ENCODE measurements around the gene PARD3.

PARD3 gene

GRCh38 chr10:34232481-34232880 is 582.6 kb downstream of the PARD3 start:
- Histone ChIP-seq H4K20me1 (ENCODE audit: control insufficient read depth, insufficient read depth, low read depth, low read length) (no peaks in the 10 kb centered on the region), H3K4me3 (ENCODE audit: low read length) (no peak overlapping the region), H3K79me2 (ENCODE audit: control insufficient read depth, low read length) (no peaks in the 10 kb centered on the region), H3K36me3 (ENCODE audit: control insufficient read depth, low read length) (no peaks in the 10 kb centered on the region), H3F3A (ENCODE audit: control insufficient read depth, insufficient read depth) (no peaks in the 10 kb centered on the region), H3K27me3 (ENCODE audit: control insufficient read depth, low read length) (no peaks in the 10 kb centered on the region; the same call in 1 of the 2 replicates), H3K27ac (ENCODE audit: low read depth, low read length) (no peak overlapping the region), H3K9me3 (ENCODE audit: control insufficient read depth, insufficient read depth, low read length) (no peaks in the 10 kb centered on the region), H3K4me1 (ENCODE audit: control insufficient read depth, low read length) (no peaks in the 10 kb centered on the region), H3K9me2 (replicated peaks; ENCODE audit: control insufficient read depth, low read length) (no peaks in the 10 kb centered on the region), H3K4me2 (ENCODE audit: low read length) (no peak overlapping the region)
- no peak for TF ChIP-seq EZH2phosphoT487 (IDR thresholded peaks at IDR 0.05; ENCODE audit: borderline replicate concordance, low read length)

- Histone ChIP-seq H3K9me3 (ENCODE audit: control insufficient read depth, insufficient read depth, low read length) (no peaks in the 10 kb centered on the region), H3K4me1 (ENCODE audit: control insufficient read depth, low read length) (no peaks in the 10 kb centered on the region), H3K27me3 (ENCODE audit: control insufficient read depth, low read length) (no peaks in the 10 kb centered on the region; the same call in 1 of the 2 replicates), H3K36me3 (ENCODE audit: control insufficient read depth, low read length) (no peaks in the 10 kb centered on the region), H3F3A (ENCODE audit: control insufficient read depth, insufficient read depth) (no peaks in the 10 kb centered on the region), H3K9me2 (replicated peaks; ENCODE audit: control insufficient read depth, low read length) (no peaks in the 10 kb centered on the region), H4K20me1 (ENCODE audit: control insufficient read depth, insufficient read depth, low read depth, low read length) (no peaks in the 10 kb centered on the region), H3K4me2 (ENCODE audit: low read length) (no peak overlapping the region), H3K79me2 (ENCODE audit: control insufficient read depth, low read length) (no peaks in the 10 kb centered on the region), H3K27ac (ENCODE audit: low read depth, low read length) (no peak overlapping the region), H3K4me3 (ENCODE audit: low read length) (no peak overlapping the region)
- no peak for TF ChIP-seq CTCF (IDR thresholded peaks at IDR 0.05; ENCODE audit: low read depth, low read length, poor library complexity, severe bottlenecking)
- TF ChIP-seq EZH2phosphoT487 (IDR thresholded peaks at IDR 0.05; ENCODE audit: borderline replicate concordance, low read length), result no peak
Observed at GRCh38 chr10:34231441-34232180, 583.5 kb downstream of the PARD3 start.

- H4K20me1 ChIP-seq (ENCODE audit: control insufficient read depth, insufficient read depth, low read depth, low read length), result no peaks in the 10 kb centered on the region
- H3K9me2 ChIP-seq (replicated peaks; ENCODE audit: control insufficient read depth, low read length), result no peaks in the 10 kb centered on the region
- no peaks in the 10 kb centered on the region for H3K4me1 ChIP-seq (ENCODE audit: control insufficient read depth, low read length)
- H3K27ac ChIP-seq (ENCODE audit: low read depth, low read length), result no peak overlapping the region
- no peak overlapping the region for H3K4me3 ChIP-seq (ENCODE audit: low read length)
- no peak overlapping the region for H3K4me2 ChIP-seq (ENCODE audit: low read length)
- H3F3A ChIP-seq (ENCODE audit: control insufficient read depth, insufficient read depth), result no peaks in the 10 kb centered on the region
- no peaks in the 10 kb centered on the region for H3K36me3 ChIP-seq (ENCODE audit: control insufficient read depth, low read length)
- H3K27me3 ChIP-seq (ENCODE audit: control insufficient read depth, low read length), result no peaks in the 10 kb centered on the region
- TF ChIP-seq EZH2phosphoT487 (IDR thresholded peaks at IDR 0.05; ENCODE audit: borderline replicate concordance, low read length) (no peak), CTCF (IDR thresholded peaks at IDR 0.05; ENCODE audit: low read depth, low read length, poor library complexity, severe bottlenecking) (no peak)
- no peaks in the 10 kb centered on the region for H3K79me2 ChIP-seq (ENCODE audit: control insufficient read depth, low read length)
- no peaks in the 10 kb centered on the region for H3K9me3 ChIP-seq (ENCODE audit: control insufficient read depth, insufficient read depth, low read length)
Observed at GRCh38 chr10:34229917-34230316, 585.2 kb downstream of the PARD3 start.

- TF ChIP-seq CTCF (IDR thresholded peaks at IDR 0.05; ENCODE audit: low read depth, low read length, poor library complexity, severe bottlenecking) (no peak), EZH2phosphoT487 (IDR thresholded peaks at IDR 0.05; ENCODE audit: borderline replicate concordance, low read length) (no peak)
- Histone ChIP-seq H3K27ac (ENCODE audit: low read depth, low read length) (no peak overlapping the region), H3K27me3 (ENCODE audit: control insufficient read depth, low read length) (no peaks in the 10 kb centered on the region), H3F3A (ENCODE audit: control insufficient read depth, insufficient read depth) (no peaks in the 10 kb centered on the region), H3K4me3 (ENCODE audit: low read length) (no peak overlapping the region), H3K4me1 (ENCODE audit: control insufficient read depth, low read length) (no peaks in the 10 kb centered on the region), H3K4me2 (ENCODE audit: low read length) (no peak overlapping the region), H3K36me3 (ENCODE audit: control insufficient read depth, low read length) (no peaks in the 10 kb centered on the region), H3K9me2 (replicated peaks; ENCODE audit: control insufficient read depth, low read length) (no peaks in the 10 kb centered on the region), H4K20me1 (ENCODE audit: control insufficient read depth, insufficient read depth, low read depth, low read length) (no peaks in the 10 kb centered on the region), H3K79me2 (ENCODE audit: control insufficient read depth, low read length) (no peaks in the 10 kb centered on the region), H3K9me3 (ENCODE audit: control insufficient read depth, insufficient read depth, low read length) (no peaks in the 10 kb centered on the region)
Observed at GRCh38 chr10:34228066-34228465, 587.0 kb downstream of the PARD3 start.
